Fibroblast of skin of left biceps (primary cell): ENCODE data around the gene C2CD3.
"Not testable (repeated sequence)": the region's sequence is repeated elsewhere in the genome, so short reads cannot be mapped to it uniquely, and the experiment has no call there.

Source experiments
- DNase-seq, 2 experiments: peaks; one replicate each; pipeline ENCODE4 v3.0.0-alpha.2; 2013; ENCODE audit warnings: low read depth in 2 of 2

Gene C2CD3

DNA sequence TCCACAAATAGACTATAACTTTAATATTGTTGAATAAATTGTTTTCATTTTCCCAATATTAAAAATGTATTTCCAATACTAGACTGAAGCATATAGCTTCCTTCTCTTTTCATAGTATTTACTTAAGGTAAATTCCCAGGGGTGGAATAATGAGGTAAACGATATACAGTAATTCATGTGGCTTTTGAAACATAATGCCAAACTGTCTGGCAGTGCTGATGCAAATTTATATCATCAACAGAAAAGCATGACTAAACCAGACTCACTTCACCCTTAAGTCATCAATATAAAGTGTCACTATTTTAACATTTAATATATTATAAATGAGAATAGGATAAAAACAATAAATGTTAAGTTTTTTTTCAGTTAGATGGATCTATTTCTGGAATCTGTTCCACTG is 13.6 kb downstream of the C2CD3 start:
- DNase-seq: no peak

DNA sequence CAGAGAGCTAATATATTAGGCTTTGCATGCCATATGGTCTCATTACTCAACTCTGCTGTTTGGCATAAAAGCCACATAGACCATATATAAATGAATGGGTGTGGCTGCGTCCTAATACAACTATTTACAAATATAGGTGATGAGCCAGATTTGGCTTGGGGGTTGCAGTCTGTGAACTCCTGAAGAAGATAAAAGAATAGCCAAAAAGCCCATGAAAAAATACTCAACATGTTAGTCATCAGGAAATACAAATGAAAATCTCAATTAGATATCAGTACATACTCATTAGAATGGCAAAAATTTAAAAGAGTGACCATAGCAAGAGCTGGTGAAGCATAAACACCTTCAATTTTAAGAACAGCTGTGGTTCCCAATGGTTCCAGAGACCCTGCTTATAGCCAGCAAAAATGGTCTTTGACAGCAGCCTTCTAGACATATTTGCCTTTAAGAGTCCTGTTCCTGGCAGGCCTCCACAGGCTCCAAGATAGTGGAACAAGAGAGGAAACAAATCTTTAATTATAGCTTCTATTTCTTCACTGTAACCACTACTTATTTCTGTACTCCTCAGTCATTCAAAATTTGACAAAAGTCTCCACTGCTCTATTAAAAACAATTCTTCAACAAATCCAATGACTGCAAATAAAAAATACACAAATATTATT is 16.1 kb downstream of the C2CD3 start:
- DNase-seq: no peak

DNA sequence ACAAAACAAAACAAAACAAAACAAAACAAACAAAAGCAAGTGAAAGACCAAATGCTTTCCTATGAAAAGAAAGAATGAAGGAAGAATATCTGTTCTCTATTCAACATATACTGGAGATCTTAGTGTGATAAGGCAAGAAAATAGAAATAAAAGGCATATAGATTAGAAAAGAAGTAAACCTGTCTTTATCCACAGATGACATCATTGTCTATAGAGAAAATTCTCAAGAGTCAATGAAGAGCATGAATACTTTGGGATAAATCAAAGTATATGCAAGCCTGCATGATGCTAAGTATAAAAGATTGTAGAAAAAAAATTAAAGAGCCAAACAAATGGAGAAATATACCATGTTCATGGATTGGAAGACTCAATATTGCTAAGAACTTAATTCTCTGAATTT is 17.6 kb downstream of the C2CD3 start:
- no peak for DNase-seq

DNA sequence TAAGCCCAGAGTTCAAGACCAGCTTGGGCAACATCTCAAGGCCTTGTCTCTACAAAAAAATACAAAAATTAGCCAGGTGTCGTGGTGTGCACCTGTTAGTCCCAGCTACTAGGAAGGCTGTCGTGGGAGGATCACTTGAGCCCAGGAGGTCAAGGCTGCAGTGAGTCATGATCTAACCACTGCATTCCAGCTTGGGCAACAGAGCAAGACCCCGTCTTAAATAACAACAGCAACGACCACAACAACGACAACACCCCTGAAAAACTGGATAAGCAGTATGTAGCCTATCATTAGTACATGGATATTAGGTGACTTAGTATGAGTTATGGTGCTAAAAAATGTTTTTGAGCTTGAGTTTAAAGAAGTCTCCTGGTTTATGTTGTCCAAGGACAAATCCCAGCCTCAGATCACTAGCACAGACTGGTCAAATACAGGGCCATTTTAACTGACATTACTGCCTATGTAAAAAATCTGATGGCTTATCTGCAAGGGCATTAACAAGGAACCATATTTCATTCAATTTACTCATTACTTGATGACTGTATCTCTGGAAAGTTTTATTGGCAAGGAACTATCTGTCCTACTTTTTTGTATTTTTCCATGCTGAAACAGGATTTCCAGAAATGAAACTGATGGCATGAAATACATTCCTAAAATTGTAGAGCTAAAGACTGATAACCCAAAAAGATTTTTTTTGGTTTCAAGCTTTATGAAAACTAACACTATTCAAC is 23.4 kb downstream of the C2CD3 start:
- DNase-seq: no peak

DNA sequence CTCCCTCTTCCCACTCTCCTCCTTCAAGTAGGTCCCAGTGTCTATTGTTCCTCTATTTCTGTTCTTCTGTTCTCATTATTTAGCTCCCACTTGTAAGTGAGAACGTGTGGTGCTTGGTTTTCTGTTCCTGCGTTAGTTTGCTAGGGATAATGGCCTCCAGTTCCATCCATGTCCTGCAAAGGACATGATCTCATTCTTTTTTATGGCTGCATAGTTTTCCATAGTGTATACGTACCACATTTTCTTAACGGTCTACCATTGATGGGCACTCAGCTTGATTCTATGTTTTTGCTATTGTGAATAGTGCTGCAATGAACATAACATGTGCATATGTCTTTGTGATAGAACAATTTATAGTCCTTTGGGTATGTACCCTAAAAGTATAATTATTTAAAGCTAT is 26.2 kb downstream of the C2CD3 start:
- no peak for DNase-seq

DNA sequence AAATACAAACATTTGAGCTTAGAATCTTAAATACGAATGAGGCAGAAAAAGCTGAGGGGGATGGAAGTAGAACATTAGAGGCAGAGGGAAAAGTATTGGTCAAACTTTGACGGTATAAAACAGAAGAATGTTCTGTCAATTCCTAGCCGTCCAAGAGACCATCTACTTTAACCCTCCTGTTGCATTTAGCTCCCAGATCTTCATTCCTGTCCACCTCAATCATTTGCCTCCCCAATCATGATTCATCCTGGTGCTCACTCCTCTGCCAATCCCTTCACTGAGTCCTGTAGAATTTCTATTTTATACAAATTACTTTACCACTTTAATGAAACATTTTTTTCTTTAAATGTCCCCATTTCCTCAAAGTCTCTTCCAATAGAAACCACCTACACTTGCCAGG is 28.2 kb downstream of the C2CD3 start:
- no peak for DNase-seq

DNA sequence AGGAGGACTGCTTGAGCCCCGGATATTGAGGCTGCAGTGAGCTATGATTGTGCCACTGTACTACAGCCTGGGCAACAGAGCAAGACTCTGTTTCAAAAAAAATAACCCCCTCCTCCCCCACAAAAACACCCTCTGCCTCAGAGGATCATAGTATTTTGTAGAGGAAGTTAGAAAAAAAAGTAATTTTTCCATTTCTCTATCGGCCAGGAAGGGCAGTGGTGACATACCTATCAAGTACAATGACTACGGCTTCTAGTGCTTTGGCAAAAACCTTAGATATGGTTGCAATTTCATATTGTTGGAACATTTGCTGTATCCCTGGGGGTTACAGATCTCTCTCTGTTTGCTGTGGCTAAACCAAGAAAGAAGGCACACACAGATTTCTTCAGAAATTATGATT is 28.9 kb downstream of the C2CD3 start:
- no peak for DNase-seq

DNA sequence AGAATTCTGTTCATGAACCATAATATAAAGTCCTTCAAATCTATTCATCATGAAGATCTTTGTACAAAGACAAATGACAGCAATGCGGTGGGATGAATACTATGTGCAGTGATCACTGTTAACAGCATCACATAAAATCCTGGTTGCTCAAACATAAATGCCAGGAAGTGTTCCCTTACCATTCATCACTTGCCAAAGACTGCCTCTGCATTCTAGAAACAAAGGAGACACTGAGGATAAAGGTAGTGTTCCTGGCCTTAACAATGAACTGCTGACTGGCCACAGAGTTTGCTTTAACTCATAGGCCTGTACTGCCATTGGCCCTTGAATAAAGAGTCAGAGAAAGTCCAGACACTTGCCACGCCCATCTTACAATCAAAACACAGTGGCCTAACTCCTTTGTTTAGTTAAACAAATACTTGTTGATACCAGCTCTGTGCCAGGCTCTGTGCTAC is 29.5 kb downstream of the C2CD3 start:
- DNase-seq: no peak

DNA sequence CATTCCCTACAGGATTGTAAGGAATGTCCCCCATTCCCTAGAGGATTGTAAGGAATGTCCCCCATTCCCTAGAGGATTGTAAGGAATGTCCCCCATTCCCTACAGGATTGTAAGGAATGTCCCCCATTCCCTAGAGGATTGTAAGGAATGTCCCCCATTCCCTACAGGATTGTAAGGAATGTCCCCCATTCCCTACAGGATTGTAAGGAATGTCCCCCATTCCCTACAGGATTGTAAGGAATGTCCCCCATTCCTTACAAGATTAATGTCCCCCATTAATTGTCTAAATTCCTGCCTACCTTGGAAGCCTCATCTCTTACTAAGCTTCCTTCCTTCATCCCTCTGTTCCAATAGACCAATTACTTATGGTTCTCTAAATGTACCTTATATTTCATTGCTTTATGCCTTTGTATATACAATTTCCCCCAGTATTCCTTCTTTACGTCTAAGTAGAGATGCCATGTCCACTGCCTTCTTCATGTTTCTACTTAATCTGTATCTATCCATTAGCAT is 30.8 kb downstream of the C2CD3 start:
- not testable (repeated sequence) for DNase-seq

DNA sequence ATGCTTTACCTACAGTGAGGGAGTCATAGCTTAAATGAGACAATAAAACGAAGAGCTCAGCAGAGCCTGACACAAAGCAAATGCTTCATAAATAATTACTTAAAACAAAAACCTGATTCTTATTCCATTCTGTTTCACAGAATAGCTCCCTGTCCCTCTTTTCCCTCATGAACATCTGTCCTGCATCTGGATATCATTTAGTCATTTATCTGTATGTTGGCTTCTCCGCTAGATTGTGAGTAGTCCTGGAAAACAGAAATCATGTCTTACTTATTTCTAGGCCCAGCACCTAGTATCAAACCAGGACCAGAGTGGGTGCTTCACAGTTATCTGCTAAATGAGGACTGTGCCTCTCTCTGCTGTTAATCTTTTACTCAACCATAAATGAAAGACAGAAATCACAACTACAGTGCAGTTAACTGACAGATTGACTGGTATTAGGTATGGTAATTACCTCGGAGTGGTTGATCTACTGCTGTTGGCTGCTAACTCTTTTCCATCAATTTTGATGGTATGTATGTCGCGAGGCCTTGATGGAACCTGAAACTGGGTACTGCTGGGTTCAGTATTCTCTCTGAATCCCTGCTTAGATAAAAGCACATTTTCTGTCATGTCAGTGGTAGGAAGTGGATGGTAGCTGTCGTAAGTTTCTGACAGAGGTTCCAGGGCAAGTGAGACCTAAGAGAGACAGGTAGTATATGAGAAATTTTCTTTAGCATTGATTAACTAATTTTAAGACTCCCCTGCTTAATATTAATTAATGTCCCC is 31.5 kb downstream of the C2CD3 start:
- no peak for DNase-seq

DNA sequence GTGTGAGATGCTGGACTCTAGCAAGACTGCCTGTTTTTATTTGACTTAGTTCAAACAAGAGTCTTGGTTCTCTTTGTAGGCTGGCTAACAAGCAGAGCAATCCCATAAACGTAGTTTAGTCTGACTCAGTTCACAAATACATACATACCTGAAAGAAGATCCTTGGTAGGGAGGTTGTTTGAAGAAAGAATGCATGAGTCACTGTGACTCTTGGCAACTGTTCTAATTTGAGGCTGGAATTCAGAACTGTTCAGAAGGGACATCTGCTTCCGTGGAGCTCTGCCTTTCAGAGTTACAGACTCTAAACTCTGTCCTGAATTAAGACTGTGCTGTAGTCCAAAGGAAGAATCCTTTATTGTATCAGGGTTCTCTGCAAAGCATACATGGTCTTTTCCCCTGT is 32.2 kb downstream of the C2CD3 start:
- peak; percentile 96 to 97 for DNase-seq

DNA sequence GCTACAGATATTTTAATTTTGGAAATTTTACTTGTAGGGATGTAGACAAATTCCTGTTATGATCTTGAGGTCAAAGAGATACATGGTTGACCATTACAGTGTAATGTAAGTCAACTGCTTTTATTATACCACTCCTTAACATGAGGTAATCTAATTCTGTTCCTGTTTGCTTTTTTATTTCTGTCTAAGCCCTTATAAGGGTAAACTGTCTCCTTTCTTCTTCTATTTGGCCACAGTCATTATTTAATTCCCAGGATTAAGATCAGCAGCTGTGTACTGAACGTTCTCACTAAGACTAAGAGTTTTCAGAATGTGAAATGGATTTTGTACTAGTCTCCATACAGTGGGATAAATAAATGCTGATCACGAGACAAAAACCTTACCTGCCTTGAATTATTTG is 32.8 kb downstream of the C2CD3 start:
- no peak for DNase-seq

DNA sequence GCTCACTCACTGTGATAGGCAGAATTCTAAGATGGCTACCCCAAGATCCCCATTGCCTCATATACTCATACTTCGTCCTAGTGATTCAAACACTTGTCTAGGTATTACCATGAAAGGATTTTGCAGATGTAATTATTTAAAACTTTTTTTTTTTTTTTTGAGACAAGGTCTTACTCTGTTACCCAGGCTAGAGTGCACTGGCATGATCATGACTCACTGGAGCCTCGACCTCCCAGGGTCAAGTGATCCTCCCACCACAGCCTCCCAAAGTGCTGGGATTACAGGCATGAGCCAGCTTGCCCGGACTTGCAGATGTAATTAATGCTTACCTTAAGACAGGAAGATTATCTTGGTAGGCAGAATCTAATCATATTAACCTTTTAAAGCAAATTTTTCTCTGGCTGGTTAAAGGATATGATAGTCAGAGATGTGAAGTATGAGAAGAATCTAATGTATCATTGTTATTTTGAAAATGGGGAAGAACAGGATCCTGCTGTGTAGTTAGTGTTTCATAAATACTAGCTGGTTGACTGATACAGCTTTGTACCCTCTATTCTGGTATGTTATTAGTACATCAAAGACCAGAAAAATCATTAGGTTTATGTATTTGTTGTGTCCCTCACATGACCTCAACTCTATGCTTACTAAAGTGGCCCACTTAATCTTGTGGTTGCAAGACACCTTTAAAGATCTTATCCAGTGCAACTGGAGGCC is 35.5 kb downstream of the C2CD3 start:
- no peak for DNase-seq

DNA sequence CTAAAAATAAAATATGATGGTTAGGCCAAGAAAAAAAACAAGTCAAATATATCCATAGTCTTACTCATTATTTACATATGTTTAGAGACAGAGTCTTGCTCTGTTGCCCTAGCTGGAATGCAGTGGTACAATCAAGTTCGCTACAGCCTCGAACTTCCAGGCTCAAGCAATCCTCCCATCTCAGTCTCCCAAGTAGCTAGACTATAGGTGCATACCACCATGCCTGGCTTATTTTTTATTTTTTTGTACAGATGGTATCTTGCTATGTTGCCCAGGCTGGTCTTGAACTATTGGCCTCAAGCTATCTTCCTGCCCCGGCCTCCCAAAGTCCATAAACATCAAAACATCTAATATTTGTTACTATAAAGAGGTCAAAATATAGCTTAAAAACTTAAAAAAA is 36.1 kb downstream of the C2CD3 start:
- DNase-seq: no peak

DNA sequence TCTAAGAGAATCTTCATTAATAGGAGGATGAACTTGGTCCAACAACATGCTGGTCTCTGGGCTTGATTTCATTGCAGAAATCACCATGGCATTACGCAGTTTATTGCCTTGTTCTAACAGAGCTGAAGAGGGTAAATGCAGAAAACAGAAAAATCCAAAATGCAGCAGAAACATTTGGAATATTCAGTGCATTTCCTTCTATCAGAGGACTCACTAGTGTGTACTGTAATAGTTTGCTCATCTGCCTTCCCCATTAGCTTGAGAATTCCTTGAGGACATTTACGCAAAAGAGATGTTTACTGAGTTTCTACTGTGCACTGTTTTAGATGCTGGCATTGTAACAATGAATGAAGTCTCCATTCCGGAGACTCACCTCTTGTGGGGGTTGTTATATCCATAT is 37.4 kb downstream of the C2CD3 start:
- no peak for DNase-seq

DNA sequence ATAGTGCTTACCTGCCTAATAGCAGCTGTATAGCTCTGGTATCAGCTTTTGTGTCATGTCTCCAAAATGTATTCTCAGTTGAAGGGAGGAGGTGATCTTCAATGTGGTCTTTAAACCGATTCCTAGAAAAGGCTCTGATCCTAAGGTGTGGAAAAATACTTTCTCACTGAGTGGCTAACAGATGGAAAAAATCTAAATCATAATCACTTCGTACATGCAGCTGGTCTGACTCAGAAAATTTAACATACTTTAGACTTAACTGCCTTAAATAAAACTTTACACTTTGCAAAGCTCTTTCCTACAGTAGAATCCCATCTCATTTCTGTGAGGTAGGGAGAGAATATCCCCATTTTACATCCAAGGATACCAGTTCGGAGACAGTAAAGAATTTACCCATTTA is 38.0 kb downstream of the C2CD3 start:
- no peak for DNase-seq

DNA sequence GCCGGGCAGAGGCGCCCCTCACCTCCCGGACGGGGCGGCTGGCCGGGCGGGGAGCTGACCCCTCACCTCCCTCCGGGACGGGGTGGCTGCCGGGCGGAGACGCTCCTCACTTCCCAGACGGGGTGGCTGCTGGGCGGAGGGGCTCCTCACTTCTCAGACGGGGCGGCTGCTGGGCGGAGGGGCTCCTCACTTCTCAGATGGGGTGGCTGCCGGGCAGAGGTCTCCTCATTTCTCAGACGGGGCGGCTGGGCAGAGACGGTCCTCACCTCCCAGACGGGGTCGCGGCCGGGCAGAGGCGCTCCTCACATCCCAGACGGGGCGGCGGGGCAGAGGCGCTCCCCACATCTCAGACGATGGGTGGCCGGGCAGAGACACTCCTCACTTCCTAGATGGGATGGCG is 41.7 kb downstream of the C2CD3 start:
- DNase-seq: not testable (repeated sequence)

DNA sequence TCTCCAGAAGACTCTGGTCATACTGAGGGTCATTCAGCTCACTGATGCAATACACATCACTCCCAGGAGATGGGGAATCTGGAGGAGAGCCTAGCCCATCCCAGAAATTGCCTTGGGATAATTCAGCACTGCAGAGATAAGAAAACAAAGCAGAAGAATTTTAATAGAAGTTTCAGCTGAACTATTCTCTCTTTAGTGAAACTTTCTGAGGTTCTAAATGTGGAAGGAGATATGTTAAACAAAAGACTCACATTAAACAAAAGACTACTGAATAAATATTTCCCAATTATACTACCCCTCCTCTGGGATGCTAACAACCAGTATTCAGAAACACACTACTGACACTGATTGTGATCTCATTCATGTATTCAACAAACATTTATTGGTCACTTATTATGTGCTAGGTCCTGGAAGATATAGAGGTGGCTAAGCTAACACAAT is 47.8 kb downstream of the C2CD3 start:
- no peak for DNase-seq

DNA sequence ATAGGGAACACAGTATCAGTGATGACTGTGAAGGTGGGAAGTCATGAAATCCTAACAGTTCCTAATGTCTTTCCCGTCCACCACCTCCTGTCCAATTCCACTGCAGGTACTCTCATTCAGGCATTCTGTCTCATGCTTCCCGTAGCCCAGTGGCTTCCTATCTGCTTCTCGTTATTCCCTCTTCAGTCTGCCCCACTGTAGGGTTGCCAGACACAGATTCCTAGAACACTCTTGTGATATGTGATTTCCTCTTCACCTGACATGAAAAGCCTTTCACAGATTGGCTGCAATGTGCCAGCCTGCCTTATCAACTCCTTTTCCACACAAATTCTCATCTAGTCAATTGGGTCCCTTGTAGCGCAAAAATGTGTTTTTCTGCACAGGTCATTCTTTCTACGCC is 49.0 kb downstream of the C2CD3 start:
- no peak for DNase-seq

DNA sequence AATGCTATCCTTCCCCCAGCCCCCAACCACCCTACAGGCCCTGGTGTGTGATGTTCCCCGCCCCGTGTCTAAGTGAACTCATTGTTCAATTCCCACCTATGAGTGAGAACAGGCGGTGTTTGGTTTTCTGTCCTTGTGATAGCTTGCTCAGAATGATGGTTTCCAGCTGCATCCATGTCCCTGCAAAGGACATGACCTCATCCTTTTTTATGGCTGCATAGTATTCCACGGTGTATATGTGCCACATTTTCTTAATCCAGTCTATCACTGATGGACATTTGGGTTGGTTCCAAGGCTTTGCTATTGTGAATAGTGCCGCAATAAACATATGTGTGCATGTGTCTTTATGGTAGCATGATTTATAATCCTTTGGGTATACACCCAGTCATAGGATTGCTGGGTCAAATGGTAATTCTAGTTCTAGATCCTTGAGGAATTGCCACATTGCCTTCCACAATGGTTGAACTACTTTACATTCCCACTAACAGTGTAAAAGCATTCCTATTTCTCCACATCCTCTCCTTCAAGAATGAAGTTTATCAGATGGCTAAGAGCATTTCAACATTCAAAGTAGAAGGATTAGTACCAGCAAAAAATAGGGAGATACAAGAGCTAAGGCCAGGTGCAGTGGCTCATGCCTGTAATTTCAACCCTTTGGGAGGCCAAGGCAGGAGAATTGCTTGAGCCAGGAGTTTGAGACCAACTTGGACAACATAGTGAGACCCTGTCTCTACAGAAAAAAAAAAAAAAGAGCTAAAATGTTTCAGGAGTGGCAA is 50.4 kb downstream of the C2CD3 start:
- DNase-seq: not testable (repeated sequence)

DNA sequence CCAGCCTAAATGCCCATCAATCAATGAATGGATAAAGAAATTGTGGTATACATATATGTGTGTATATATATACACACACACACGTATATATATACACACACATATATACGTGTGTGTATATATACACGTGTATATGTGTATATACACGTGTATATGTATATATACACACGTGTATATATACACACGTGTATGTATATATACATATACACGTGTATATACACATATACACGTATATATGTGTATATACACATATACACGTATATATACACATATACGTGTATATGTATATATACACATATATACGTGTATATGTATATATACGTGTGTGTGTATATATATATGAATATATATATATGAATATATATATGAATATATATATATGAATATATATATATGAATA is 54.1 kb downstream of the C2CD3 start:
- DNase-seq: no peak
